ENCODE data around the gene ZNF169. TPM values are rescaled to one million over a fixed set of nuclear protein-coding genes. Genes with fewer than 3 reads are reported as not detected.

ZNF169 gene
- total RNA-seq, result 3.5 and 3.6 TPM in 2 replicates
- polyA plus RNA-seq, result 1.5 and 1.8 TPM in 2 replicates
- 1.1 and 1.2 TPM in 2 replicates for polyA plus RNA-seq (2012)
- 3.9 and 4.9 TPM in 2 replicates for polyA minus RNA-seq (ENCODE audit: low replicate concordance)

DNA sequence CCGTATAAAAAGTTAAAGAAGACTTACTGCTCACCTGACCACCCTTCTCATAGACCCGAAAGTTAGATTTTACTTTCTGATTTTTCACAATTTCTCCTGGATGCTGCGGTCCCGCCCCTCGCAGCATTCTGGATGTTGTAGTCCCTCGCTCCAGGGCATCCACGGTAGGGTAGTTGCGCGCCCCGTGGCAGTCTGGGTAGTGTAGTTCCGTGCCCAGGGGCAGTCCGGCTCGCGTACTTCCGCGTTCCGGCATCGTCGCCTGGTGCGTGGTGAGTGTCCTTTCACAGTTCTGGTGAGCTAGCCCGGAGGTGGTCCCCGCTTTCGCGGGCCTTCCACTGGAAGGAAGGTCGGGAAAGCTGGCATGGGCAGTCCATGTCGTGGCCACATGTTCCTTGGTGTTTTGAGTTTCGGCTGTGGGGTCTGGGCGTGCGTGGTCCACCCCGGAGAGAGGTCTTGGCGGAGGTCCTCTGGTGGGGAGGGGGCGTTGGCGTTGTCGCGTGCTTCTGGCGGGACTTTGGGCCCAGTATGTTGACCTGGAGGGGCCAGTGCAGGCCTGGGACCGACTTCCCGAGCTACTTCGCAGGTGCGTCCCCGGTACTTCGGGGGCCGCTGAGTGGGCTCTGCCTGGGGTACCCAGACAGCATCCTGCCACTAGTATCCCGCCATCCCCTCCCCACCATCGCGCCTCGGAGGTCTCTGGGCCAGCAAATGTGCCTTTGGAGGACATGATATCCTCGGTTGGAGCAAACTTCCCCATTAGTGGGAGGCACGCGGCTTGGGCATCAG lies at the start of gene ZNF169:
ZNF169 (plus strand) TSS at position 222 of the 786 bp plus-strand sequence. CDS start 19,515 bp downstream, outside the sequence.
- Histone ChIP-seq H3K4me1 (ENCODE audit: control insufficient read depth, extremely low read depth, insufficient read depth, low read length) (no peaks in the 10 kb centered on the region), H3K36me3 (ENCODE audit: control insufficient read depth, insufficient read depth, low read length) (no peaks in the 10 kb centered on the region), H3K9me3 (ENCODE audit: control insufficient read depth, insufficient read depth, low read depth, low read length) (no peaks in the 10 kb centered on the region), H3K79me2 (ENCODE audit: control insufficient read depth, insufficient read depth, low read length) (peaks cover 9% of the 10 kb centered on the region), H3K4me2 (ENCODE audit: extremely low read depth, insufficient read depth, low read length) (peak within 1 kb of the TSS; percentile 94), H3K27me3 (ENCODE audit: control insufficient read depth, insufficient read depth, low read length) (no peaks in the 10 kb centered on the region), H3K27ac (ENCODE audit: insufficient read depth, low read length) (peak within 1 kb of the TSS; percentile 79), H2AFZ (ENCODE audit: low read length) (peak within 1 kb of the TSS; percentile 97), H3K4me3 (replicated peaks in 1 of 4; ENCODE audit: control extremely low read depth in 1 of 4, insufficient read depth in 1 of 4, low read depth in 3 of 4, low read length in 4 of 4) (peak within 1 kb of the TSS; percentile 84 to 99 (median 95)), H3K9ac (ENCODE audit: insufficient read depth, low read length) (peak within 1 kb of the TSS; percentile 77), H4K20me1 (ENCODE audit: control insufficient read depth, extremely low read depth, insufficient read depth, low read length) (no peaks in the 10 kb centered on the region)
- no peak for TF ChIP-seq EZH2 (IDR thresholded peaks at IDR 0.05; ENCODE audit: low read length, missing control alignments)
- TF ChIP-seq, protein P1, sequence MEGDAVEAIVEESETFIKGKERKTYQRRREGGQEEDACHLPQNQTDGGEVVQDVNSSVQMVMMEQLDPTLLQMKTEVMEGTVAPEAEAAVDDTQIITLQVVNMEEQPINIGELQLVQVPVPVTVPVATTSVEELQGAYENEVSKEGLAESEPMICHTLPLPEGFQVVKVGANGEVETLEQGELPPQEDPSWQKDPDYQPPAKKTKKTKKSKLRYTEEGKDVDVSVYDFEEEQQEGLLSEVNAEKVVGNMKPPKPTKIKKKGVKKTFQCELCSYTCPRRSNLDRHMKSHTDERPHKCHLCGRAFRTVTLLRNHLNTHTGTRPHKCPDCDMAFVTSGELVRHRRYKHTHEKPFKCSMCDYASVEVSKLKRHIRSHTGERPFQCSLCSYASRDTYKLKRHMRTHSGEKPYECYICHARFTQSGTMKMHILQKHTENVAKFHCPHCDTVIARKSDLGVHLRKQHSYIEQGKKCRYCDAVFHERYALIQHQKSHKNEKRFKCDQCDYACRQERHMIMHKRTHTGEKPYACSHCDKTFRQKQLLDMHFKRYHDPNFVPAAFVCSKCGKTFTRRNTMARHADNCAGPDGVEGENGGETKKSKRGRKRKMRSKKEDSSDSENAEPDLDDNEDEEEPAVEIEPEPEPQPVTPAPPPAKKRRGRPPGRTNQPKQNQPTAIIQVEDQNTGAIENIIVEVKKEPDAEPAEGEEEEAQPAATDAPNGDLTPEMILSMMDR (conservative IDR thresholded peaks at IDR 0.05 in 1 of 2, IDR thresholded peaks at IDR 0.05 in 1 of 2; ENCODE audit: low read depth in 1 of 2, low read length in 2 of 2), result no peak
- DNase-seq (ENCODE audit: low read depth in 2 of 2), result peak; percentile 79 to 85

DNA sequence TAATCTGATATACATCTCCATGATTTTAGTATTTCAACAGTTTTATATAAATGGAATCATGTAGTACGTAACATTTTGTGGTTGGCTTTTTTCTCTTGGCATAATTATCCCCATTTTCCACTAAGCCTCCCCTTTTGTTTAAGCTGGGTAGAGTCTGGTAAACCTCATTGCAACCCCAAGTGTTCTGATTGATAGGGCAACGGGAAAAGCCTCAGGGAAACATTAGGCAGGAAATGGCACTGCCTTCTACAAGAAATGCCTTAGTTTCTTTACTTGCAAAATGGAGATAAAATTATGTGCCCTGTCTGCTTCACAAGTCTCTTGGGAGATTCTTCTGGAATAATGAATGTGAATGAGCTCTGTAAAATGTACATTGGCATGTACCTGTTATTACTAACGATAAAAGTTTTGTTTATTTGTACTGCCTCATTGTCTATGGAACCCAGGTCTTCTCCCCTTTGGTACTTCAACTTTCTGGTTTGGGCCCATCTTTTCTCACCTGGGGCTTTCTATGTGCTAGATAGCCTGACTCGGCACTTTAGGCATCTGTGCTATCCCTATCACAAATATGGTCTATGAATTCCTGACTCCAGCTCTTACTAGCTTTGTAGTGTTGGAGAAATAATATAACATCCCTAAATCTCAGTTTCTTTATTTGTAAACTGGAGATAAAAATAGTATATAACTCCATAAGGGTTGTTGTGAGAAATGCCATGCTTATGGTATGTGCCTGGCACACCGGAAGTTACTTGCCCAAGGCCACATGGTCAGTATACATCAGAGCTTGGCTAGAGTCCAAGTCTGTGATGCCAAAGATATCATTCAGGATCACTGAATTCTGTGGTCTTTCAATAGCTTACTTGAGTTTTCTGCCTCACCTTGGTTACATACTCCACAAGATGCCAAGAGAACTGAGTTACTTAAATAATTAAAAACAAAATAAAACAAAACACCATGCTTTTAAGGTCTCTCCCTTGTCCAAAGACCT lies 48.2 kb upstream of the ZNF169 start:
- no peak overlapping the region for H3K4me3 ChIP-seq (replicated peaks in 1 of 4; ENCODE audit: control extremely low read depth in 1 of 4, insufficient read depth in 1 of 4, low read depth in 3 of 4, low read length in 4 of 4)
- no peaks in the 10 kb centered on the region for H3K27me3 ChIP-seq (ENCODE audit: control insufficient read depth, insufficient read depth, low read length)
- TF ChIP-seq, protein P1 (conservative IDR thresholded peaks at IDR 0.05 in 1 of 2, IDR thresholded peaks at IDR 0.05 in 1 of 2; ENCODE audit: low read depth in 1 of 2, low read length in 2 of 2), result no peak
- TF ChIP-seq EZH2 (IDR thresholded peaks at IDR 0.05; ENCODE audit: low read length, missing control alignments), result no peak
- H3K79me2 ChIP-seq (ENCODE audit: control insufficient read depth, insufficient read depth, low read length), result no peaks in the 10 kb centered on the region
- H2AFZ ChIP-seq (ENCODE audit: low read length), result no peak overlapping the region
- peaks cover 3% of the 10 kb centered on the region for H3K4me1 ChIP-seq (ENCODE audit: control insufficient read depth, extremely low read depth, insufficient read depth, low read length)
- H3K9ac ChIP-seq (ENCODE audit: insufficient read depth, low read length), result no peak overlapping the region
- H4K20me1 ChIP-seq (ENCODE audit: control insufficient read depth, extremely low read depth, insufficient read depth, low read length), result no peaks in the 10 kb centered on the region
- no peaks in the 10 kb centered on the region for H3K9me3 ChIP-seq (ENCODE audit: control insufficient read depth, insufficient read depth, low read depth, low read length)
- no peaks in the 10 kb centered on the region for H3K36me3 ChIP-seq (ENCODE audit: control insufficient read depth, insufficient read depth, low read length)
- no peak overlapping the region for H3K27ac ChIP-seq (ENCODE audit: insufficient read depth, low read length)
- peak in 1 of 2 donors; percentile 17 for DNase-seq (ENCODE audit: low read depth in 2 of 2)
- no peak overlapping the region for H3K4me2 ChIP-seq (ENCODE audit: extremely low read depth, insufficient read depth, low read length)

DNA sequence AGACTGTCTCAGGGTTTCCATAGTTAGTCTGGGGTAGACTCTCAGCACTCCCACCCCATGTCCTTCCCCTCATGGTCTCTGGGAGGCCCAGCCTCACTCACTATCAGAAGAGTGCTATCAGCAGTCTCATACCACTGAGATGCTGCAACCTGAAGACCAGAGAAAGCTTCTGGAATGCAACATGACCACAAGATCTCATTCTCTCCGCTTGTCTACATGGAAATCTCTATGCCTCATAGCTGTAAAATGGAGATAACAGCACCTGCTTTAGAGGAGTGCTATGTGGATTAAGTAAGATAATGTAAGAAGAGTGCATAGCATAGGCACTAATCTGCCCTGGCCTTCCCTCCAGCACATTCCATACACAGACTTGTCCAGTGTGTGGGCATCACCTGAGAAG lies 47.0 kb upstream of the ZNF169 start:
- TF ChIP-seq, protein P1 (conservative IDR thresholded peaks at IDR 0.05 in 1 of 2, IDR thresholded peaks at IDR 0.05 in 1 of 2; ENCODE audit: low read depth in 1 of 2, low read length in 2 of 2), result no peak
- TF ChIP-seq EZH2 (IDR thresholded peaks at IDR 0.05; ENCODE audit: low read length, missing control alignments), result no peak
- DNase-seq (ENCODE audit: low read depth in 2 of 2), result peak in 1 of 2 donors; percentile 81

More for the DNA sequence above, 47.0 kb upstream of the ZNF169 start:
- H3K4me1 ChIP-seq (ENCODE audit: control insufficient read depth, extremely low read depth, insufficient read depth, low read length), result peaks cover 3% of the 10 kb centered on the region
- H3K4me3 ChIP-seq (replicated peaks in 1 of 4; ENCODE audit: control extremely low read depth in 1 of 4, insufficient read depth in 1 of 4, low read depth in 3 of 4, low read length in 4 of 4), result no peak overlapping the region
- H3K36me3 ChIP-seq (ENCODE audit: control insufficient read depth, insufficient read depth, low read length), result no peaks in the 10 kb centered on the region
- H2AFZ ChIP-seq (ENCODE audit: low read length), result no peak overlapping the region
- H4K20me1 ChIP-seq (ENCODE audit: control insufficient read depth, extremely low read depth, insufficient read depth, low read length), result no peaks in the 10 kb centered on the region
- H3K27ac ChIP-seq (ENCODE audit: insufficient read depth, low read length), result no peak overlapping the region
- no peaks in the 10 kb centered on the region for H3K27me3 ChIP-seq (ENCODE audit: control insufficient read depth, insufficient read depth, low read length)
- H3K9me3 ChIP-seq (ENCODE audit: control insufficient read depth, insufficient read depth, low read depth, low read length), result no peaks in the 10 kb centered on the region
- H3K79me2 ChIP-seq (ENCODE audit: control insufficient read depth, insufficient read depth, low read length), result no peaks in the 10 kb centered on the region
- no peak overlapping the region for H3K9ac ChIP-seq (ENCODE audit: insufficient read depth, low read length)
- no peak overlapping the region for H3K4me2 ChIP-seq (ENCODE audit: extremely low read depth, insufficient read depth, low read length)
